BE2C (cell line): ENCODE results near the gene MICOS13.

Source experiments
- DNase-seq: peaks from one replicate; pipeline ENCODE4 v3.0.0-alpha.2; 2020
- H3K27me3 ChIP-seq: fragments of 250-450 bp; sonication (Bioruptor Pico); 2 replicates; pipeline ENCODE4 v1.5.1; 2020; ENCODE audit warnings: mild to moderate bottlenecking
- H3K36me3 ChIP-seq: fragments of 250-450 bp; sonication (Bioruptor Pico); 2 replicates; pipeline ENCODE4 v1.5.1; 2020; ENCODE audit warnings: mild to moderate bottlenecking
- H3K4me1 ChIP-seq: fragments of 250-450 bp; sonication (Bioruptor Pico); 2 replicates; pipeline ENCODE4 v1.5.1; 2020
- H3K4me3 ChIP-seq: 2 replicates; pipeline ENCODE4 v1.5.1; 2011; ENCODE audit warnings: low read depth, low read length
- H3K9me3 ChIP-seq: fragments of 250-450 bp; sonication (Bioruptor Pico); 2 replicates; pipeline ENCODE4 v1.5.1; 2020
- CTCF ChIP-seq: IDR thresholded peaks from 2 replicates; pipeline ENCODE4 v1.5.1; 2012; ENCODE audit warnings: mild to moderate bottlenecking, low read depth, low read length

The MICOS13 gene

GRCh38 chr19:5661483-5661882 is 18.8 kb downstream of the MICOS13 start:
- DNase-seq: no peak
- no peaks in the 10 kb centered on the region for H3K27me3 ChIP-seq
- H3K4me1 ChIP-seq: no peaks in the 10 kb centered on the region
- no peak overlapping the region for H3K4me3 ChIP-seq
- H3K36me3 ChIP-seq: peaks cover 97% of the 10 kb centered on the region
- TF ChIP-seq CTCF: no peak
- H3K9me3 ChIP-seq: no peaks in the 10 kb centered on the region

- TF ChIP-seq CTCF: no peak
- no peaks in the 10 kb centered on the region for H3K9me3 ChIP-seq
- DNase-seq: no peak
Observed at GRCh38 chr19:5655412-5655811, 24.9 kb downstream of the MICOS13 start.

GRCh38 chr19:5654931-5655330 is 25.4 kb downstream of the MICOS13 start:
- Histone ChIP-seq H3K9me3 (no peaks in the 10 kb centered on the region), H3K36me3 (peaks cover 98% of the 10 kb centered on the region)

More at GRCh38 chr19:5655412-5655811, 24.9 kb downstream of the MICOS13 start:
- Histone ChIP-seq H3K4me1 (peaks cover 2% of the 10 kb centered on the region), H3K27me3 (no peaks in the 10 kb centered on the region), H3K4me3 (no peak overlapping the region), H3K36me3 (peaks cover 98% of the 10 kb centered on the region)

GRCh38 chr19:5652261-5652660 is 28.1 kb downstream of the MICOS13 start:
- Histone ChIP-seq H3K4me3 (no peak overlapping the region), H3K4me1 (peaks cover 2% of the 10 kb centered on the region)

More at GRCh38 chr19:5654931-5655330, 25.4 kb downstream of the MICOS13 start:
- peaks cover 2% of the 10 kb centered on the region for H3K4me1 ChIP-seq
- no peak for DNase-seq
- no peaks in the 10 kb centered on the region for H3K27me3 ChIP-seq
- no peak for TF ChIP-seq CTCF
- H3K4me3 ChIP-seq: no peak overlapping the region

GRCh38 chr19:5651361-5651760 is 29.0 kb downstream of the MICOS13 start:
- H3K4me3 ChIP-seq: no peak overlapping the region
- no peaks in the 10 kb centered on the region for H3K27me3 ChIP-seq
- H3K4me1 ChIP-seq: peaks cover 2% of the 10 kb centered on the region
- peak; percentile 15; the same call in 1 of the 2 replicates for TF ChIP-seq CTCF
- no peak for DNase-seq
- H3K36me3 ChIP-seq: peaks cover 93% of the 10 kb centered on the region
- no peaks in the 10 kb centered on the region for H3K9me3 ChIP-seq

More at GRCh38 chr19:5652261-5652660, 28.1 kb downstream of the MICOS13 start:
- H3K9me3 ChIP-seq: no peaks in the 10 kb centered on the region
- peak; percentile 69 for DNase-seq
- H3K27me3 ChIP-seq: no peaks in the 10 kb centered on the region
- H3K36me3 ChIP-seq: peaks cover 92% of the 10 kb centered on the region
- TF ChIP-seq CTCF: peak; percentile 37

GRCh38 chr19:5648464-5648863 is 31.9 kb downstream of the MICOS13 start:
- no peaks in the 10 kb centered on the region for H3K27me3 ChIP-seq
- H3K4me3 ChIP-seq: no peak overlapping the region
- no peaks in the 10 kb centered on the region for H3K9me3 ChIP-seq
- peaks cover 93% of the 10 kb centered on the region for H3K36me3 ChIP-seq
- no peak for TF ChIP-seq CTCF
- DNase-seq: no peak
- peaks cover 2% of the 10 kb centered on the region for H3K4me1 ChIP-seq
